Neural cell (in vitro differentiated cells): Measurements from ENCODE around the gene VPS13D.

ENCODE experiments used
- CTCF ChIP-seq: fragments of 450-650 bp; IDR thresholded peaks from 2 replicates; pipeline ENCODE4 v1.5.1; 2014; ENCODE audit warnings: antibody characterized with exemption, mild to moderate bottlenecking, moderate library complexity; ENCODE audit not compliant: poor library complexity, severe bottlenecking
- EP300 ChIP-seq: fragments of 450-650 bp; conservative IDR thresholded peaks from 2 replicates; pipeline ENCODE4 v1.6.1; 2014; ENCODE audit warnings: antibody characterized with exemption, mild to moderate bottlenecking, moderate library complexity; ENCODE audit not compliant: poor library complexity, severe bottlenecking
- EZH2 ChIP-seq: fragments of 200-600, 300-800 bp; shearing (Covaris generic), sonication (generic); IDR thresholded peaks from 2 replicates; pipeline ENCODE4 v1.6.1; 2014; ENCODE audit warnings: antibody characterized with exemption, low read length, borderline replicate concordance, mild to moderate bottlenecking; ENCODE audit not compliant: insufficient read depth, poor library complexity, severe bottlenecking
- MXI1 ChIP-seq: fragments of 450-650 bp; conservative IDR thresholded peaks from 2 replicates; pipeline ENCODE4 v1.6.1; 2014; ENCODE audit warnings: antibody characterized with exemption, mild to moderate bottlenecking; ENCODE audit not compliant: poor library complexity, severe bottlenecking
- POLR2AphosphoS5 ChIP-seq: IDR thresholded peaks from 2 replicates; pipeline ENCODE4 v1.6.1; 2012
- RAD21 ChIP-seq: fragments of 450-650 bp; conservative IDR thresholded peaks from 2 replicates; pipeline ENCODE4 v1.6.1; 2014; ENCODE audit warnings: antibody characterized with exemption, mild to moderate bottlenecking, moderate library complexity
- TF ChIP-seq, protein P1 (sequence below): IDR thresholded peaks from 2 replicates; pipeline ENCODE4 v1.6.1; 2012; ENCODE audit warnings: borderline replicate concordance

- no peak for TF ChIP-seq CTCF
- no peak for TF ChIP-seq POLR2AphosphoS5
- TF ChIP-seq EZH2, result no peak
- no peak for TF ChIP-seq EP300
- no peak for TF ChIP-seq RAD21
- TF ChIP-seq MXI1, result no peak
- TF ChIP-seq, protein P1, sequence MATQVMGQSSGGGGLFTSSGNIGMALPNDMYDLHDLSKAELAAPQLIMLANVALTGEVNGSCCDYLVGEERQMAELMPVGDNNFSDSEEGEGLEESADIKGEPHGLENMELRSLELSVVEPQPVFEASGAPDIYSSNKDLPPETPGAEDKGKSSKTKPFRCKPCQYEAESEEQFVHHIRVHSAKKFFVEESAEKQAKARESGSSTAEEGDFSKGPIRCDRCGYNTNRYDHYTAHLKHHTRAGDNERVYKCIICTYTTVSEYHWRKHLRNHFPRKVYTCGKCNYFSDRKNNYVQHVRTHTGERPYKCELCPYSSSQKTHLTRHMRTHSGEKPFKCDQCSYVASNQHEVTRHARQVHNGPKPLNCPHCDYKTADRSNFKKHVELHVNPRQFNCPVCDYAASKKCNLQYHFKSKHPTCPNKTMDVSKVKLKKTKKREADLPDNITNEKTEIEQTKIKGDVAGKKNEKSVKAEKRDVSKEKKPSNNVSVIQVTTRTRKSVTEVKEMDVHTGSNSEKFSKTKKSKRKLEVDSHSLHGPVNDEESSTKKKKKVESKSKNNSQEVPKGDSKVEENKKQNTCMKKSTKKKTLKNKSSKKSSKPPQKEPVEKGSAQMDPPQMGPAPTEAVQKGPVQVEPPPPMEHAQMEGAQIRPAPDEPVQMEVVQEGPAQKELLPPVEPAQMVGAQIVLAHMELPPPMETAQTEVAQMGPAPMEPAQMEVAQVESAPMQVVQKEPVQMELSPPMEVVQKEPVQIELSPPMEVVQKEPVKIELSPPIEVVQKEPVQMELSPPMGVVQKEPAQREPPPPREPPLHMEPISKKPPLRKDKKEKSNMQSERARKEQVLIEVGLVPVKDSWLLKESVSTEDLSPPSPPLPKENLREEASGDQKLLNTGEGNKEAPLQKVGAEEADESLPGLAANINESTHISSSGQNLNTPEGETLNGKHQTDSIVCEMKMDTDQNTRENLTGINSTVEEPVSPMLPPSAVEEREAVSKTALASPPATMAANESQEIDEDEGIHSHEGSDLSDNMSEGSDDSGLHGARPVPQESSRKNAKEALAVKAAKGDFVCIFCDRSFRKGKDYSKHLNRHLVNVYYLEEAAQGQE, result no peak
These were observed 248.2 kb downstream of the VPS13D start for GRCh38 chr1:12477936-12478611.
